NCI-H2107 treated with DMSO at 0.1 percent for 48 hours (cell line): ENCODE measurements around the gene KLHL3.

Source experiments
- DNase-seq: peaks from one replicate; lab custom pipeline; 2025; ENCODE audit not compliant: unreplicated experiment; lab: John Stamatoyannopoulos, UW

KLHL3 gene

GRCh38 chr5:137612576-137612975 lies 123.3 kb downstream of the KLHL3 start:
- no peak for DNase-seq

- no peak for DNase-seq
Observed at GRCh38 chr5:137611794-137612435, 124.0 kb downstream of the KLHL3 start.

- DNase-seq: no peak
Observed at GRCh38 chr5:137611011-137611580, 124.8 kb downstream of the KLHL3 start.

- DNase-seq: no peak
Observed at GRCh38 chr5:137610598-137610997, 125.3 kb downstream of the KLHL3 start.

- no peak for DNase-seq
Observed at GRCh38 chr5:137609127-137609526, 126.8 kb downstream of the KLHL3 start.

- DNase-seq: no peak
Observed at GRCh38 chr5:137607771-137608170, 128.1 kb downstream of the KLHL3 start.

- DNase-seq: no peak
Observed at GRCh38 chr5:137606401-137606800, 129.5 kb downstream of the KLHL3 start.

GRCh38 chr5:137605411-137605810 lies 130.5 kb downstream of the KLHL3 start:
- peak; percentile 73 for DNase-seq

- peak; percentile 11 for DNase-seq
Observed at GRCh38 chr5:137604348-137605095, 131.4 kb downstream of the KLHL3 start.

GRCh38 chr5:137603891-137604290 lies 132.0 kb downstream of the KLHL3 start:
- no peak for DNase-seq

GRCh38 chr5:137603356-137603755 lies 132.5 kb downstream of the KLHL3 start:
- DNase-seq: no peak

- DNase-seq: no peak
Observed at GRCh38 chr5:137602721-137603273, 133.1 kb downstream of the KLHL3 start.

- DNase-seq: no peak
Observed at GRCh38 chr5:137600721-137601360, 135.0 kb downstream of the KLHL3 start.

- DNase-seq: no peak
Observed at GRCh38 chr5:137599457-137599856, 136.4 kb downstream of the KLHL3 start.

GRCh38 chr5:137598399-137598798 lies 137.5 kb downstream of the KLHL3 start:
- no peak for DNase-seq

- DNase-seq: no peak
Observed at GRCh38 chr5:137596941-137597340, 138.9 kb downstream of the KLHL3 start.

- peak; percentile 1 for DNase-seq
Observed at GRCh38 chr5:137595396-137596079, 140.4 kb downstream of the KLHL3 start.

- DNase-seq: no peak
Observed at GRCh38 chr5:137594717-137595116, 141.2 kb downstream of the KLHL3 start.

- DNase-seq: no peak
Observed at GRCh38 chr5:137592317-137592716, 143.6 kb downstream of the KLHL3 start.

- no peak for DNase-seq
Observed at GRCh38 chr5:137589185-137589584, 146.7 kb downstream of the KLHL3 start.

GRCh38 chr5:137587919-137588318 lies 148.0 kb downstream of the KLHL3 start:
- no peak for DNase-seq
